Trophoblast cell (in vitro differentiated cells and primary cell): ENCODE results near the gene ENO2.

Experiments
- DNase-seq, 2 donors: peaks; one replicate each; pipeline ENCODE4 v3.0.0-alpha.2; 2016
- H2AFZ ChIP-seq: 2 replicates; pipeline ENCODE4 v1.6.1; 2013; ENCODE audit warnings: low read length, moderate library complexity, mild to moderate bottlenecking; ENCODE audit not compliant: insufficient read depth, poor library complexity
- H2AK5ac ChIP-seq: 2 replicates; pipeline ENCODE4 v1.6.1; 2013; ENCODE audit warnings: mild to moderate bottlenecking, low read length
- H2BK120ac ChIP-seq: 2 replicates; pipeline ENCODE4 v1.6.1; 2013; ENCODE audit warnings: low read length, mild to moderate bottlenecking, moderate library complexity; ENCODE audit not compliant: insufficient read depth, poor library complexity
- H2BK12ac ChIP-seq: 2 replicates; pipeline ENCODE4 v1.6.1; 2013; ENCODE audit warnings: mild to moderate bottlenecking, low read length, moderate library complexity
- H2BK5ac ChIP-seq: 2 replicates; pipeline ENCODE4 v1.6.1; 2013; ENCODE audit warnings: low read length, low read depth, moderate library complexity, mild to moderate bottlenecking; ENCODE audit not compliant: poor library complexity
- H3K14ac ChIP-seq: 2 replicates; pipeline ENCODE4 v1.6.1; 2013; ENCODE audit warnings: mild to moderate bottlenecking, low read length
- H3K18ac ChIP-seq: 2 replicates; pipeline ENCODE4 v1.6.1; 2013; ENCODE audit warnings: mild to moderate bottlenecking, low read length
- H3K23ac ChIP-seq: 2 replicates; pipeline ENCODE4 v1.6.1; 2013; ENCODE audit warnings: low read length
- H3K27ac ChIP-seq: 2 replicates; pipeline ENCODE4 v1.5.1; 2013; ENCODE audit warnings: low read depth, mild to moderate bottlenecking, inconsistent platforms, low read length, moderate library complexity
- H3K27me3 ChIP-seq: 2 replicates; pipeline ENCODE4 v1.6.1; 2013; ENCODE audit warnings: inconsistent platforms, mild to moderate bottlenecking, low read length, moderate library complexity; ENCODE audit not compliant: insufficient read depth
- H3K36me3 ChIP-seq, 2 experiments: 1 replicate in 1 of 2; 2 replicates in 1 of 2; pipeline ENCODE4 v1.6.1; 2013; ENCODE audit warnings: low read length in 2 of 2, mild to moderate bottlenecking in 2 of 2, moderate library complexity in 1 of 2; ENCODE audit not compliant: insufficient read depth in 2 of 2, control insufficient read depth in 1 of 2
- H3K4ac ChIP-seq: 2 replicates; pipeline ENCODE4 v1.6.1; 2013; ENCODE audit warnings: low read depth, mild to moderate bottlenecking, low read length, moderate library complexity
- H3K4me1 ChIP-seq, 2 experiments: 1 replicate in 1 of 2; 2 replicates in 1 of 2; pipeline ENCODE4 v1.6.1; 2013; ENCODE audit warnings: low read length in 2 of 2, mild to moderate bottlenecking in 2 of 2, moderate library complexity in 1 of 2; ENCODE audit not compliant: insufficient read depth in 2 of 2, control insufficient read depth in 1 of 2
- H3K4me2 ChIP-seq: 2 replicates; pipeline ENCODE4 v1.6.1; 2013; ENCODE audit warnings: inconsistent platforms, mild to moderate bottlenecking, low read length, moderate library complexity
- H3K4me3 ChIP-seq: 2 replicates; pipeline ENCODE4 v1.5.1; 2013; ENCODE audit warnings: mild to moderate bottlenecking, low read depth, low read length, inconsistent platforms
- H3K79me1 ChIP-seq: one replicate; pipeline ENCODE4 v1.6.1; 2013; ENCODE audit warnings: low read length
- H3K79me2 ChIP-seq: 2 replicates; pipeline ENCODE4 v1.6.1; 2013; ENCODE audit warnings: low read length, mild to moderate bottlenecking; ENCODE audit not compliant: control insufficient read depth, insufficient read depth, poor library complexity
- H3K9ac ChIP-seq: 2 replicates; pipeline ENCODE4 v1.6.1; 2013; ENCODE audit warnings: mild to moderate bottlenecking, low read length
- H3K9me3 ChIP-seq: 2 replicates; pipeline ENCODE4 v1.6.1; 2013; ENCODE audit warnings: low read depth, mild to moderate bottlenecking, control low read depth, inconsistent platforms, low read length; ENCODE audit not compliant: insufficient read depth
- H4K12ac ChIP-seq: 2 replicates; pipeline ENCODE4 v1.6.1; 2013; ENCODE audit warnings: low read depth, mild to moderate bottlenecking, low read length, moderate library complexity
- H4K8ac ChIP-seq: 2 replicates; pipeline ENCODE4 v1.6.1; 2013; ENCODE audit warnings: low read depth, mild to moderate bottlenecking, low read length, moderate library complexity
- H4K91ac ChIP-seq: one replicate; pipeline ENCODE4 v1.6.1; 2013; ENCODE audit warnings: low read depth, mild to moderate bottlenecking, low read length, moderate library complexity
- WGBS: extraction: QIAGEN DNeasy Blood & Tissue Kit; methylation state at CpG from one replicate; pipeline ENCODE4 v1.1.7; 2013; ENCODE audit warnings: missing lambda C conversion rate; ENCODE audit not compliant: insufficient read length, insufficient coverage; ENCODE audit errors: extremely low coverage; 5-methylcytosine and 5-hydroxymethylcytosine counted together

Gene ENO2

DNA sequence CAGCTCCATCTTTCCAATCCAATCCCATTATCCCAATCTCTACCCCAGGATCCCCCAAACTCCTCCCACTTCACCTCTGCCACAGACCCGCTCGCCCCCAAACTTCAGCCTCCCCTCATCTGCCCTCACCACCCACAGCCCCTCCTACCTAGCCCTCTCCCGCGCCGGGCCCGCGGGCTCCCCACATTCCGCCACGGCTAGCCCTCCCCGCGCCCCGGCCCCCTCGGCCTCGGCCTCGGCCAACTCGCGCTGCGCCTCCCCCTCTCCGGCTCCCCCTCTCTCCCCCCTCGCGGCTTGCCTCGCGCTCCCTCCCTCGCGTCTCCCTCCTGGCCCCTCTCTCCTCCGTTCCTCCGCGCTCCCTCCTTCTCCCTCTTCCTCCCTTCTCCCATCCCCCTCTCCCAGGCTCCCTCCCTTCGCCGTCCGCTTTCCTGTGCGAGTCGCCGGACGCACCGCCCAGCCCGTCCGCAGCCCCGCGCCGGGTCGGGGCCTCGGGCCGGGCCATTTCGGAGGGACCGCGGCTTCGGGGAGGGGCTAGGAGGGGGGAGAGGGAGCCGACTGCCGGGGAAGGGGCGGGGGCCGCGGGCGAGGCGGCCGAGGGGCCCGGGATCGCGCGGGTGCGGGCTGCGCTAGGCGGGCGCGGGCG lies 13.1 kb downstream of the ENO2 start, which contains the start of gene ATN1:
Gene ATN1, plus strand, starts transcription at position 581 of the 643 bp plus-strand sequence. CDS start 6,043 bp downstream, outside the sequence.
- Histone ChIP-seq H3K9me3 (no peaks in the 10 kb centered on the region), H3K79me1 (peaks cover 35% of the 10 kb centered on the region), H2BK5ac (peak within 1 kb of the TSS; percentile 96), H3K23ac (no peak within 1 kb of the TSS), H3K27me3 (no peaks in the 10 kb centered on the region), H3K18ac (peak within 1 kb of the TSS; percentile 98), H4K12ac (peak within 1 kb of the TSS; percentile 93), H3K36me3 (no peaks in the 10 kb centered on the region), H3K4ac (peak within 1 kb of the TSS; percentile 97), H2BK12ac (peak within 1 kb of the TSS; percentile 82), H3K27ac (peak within 1 kb of the TSS; percentile 90), H4K91ac (peak within 1 kb of the TSS; percentile 99), H3K79me2 (peaks cover 32% of the 10 kb centered on the region), H2AK5ac (peak within 1 kb of the TSS; percentile 84), H3K14ac (peak within 1 kb of the TSS; percentile 96), H2AFZ (peak within 1 kb of the TSS; percentile 89), H3K4me1 (peaks cover 34 to 39% of the 10 kb centered on the region in 2 experiments), H4K8ac (peak within 1 kb of the TSS; percentile 95), H3K9ac (peak within 1 kb of the TSS; percentile 86), H3K4me2 (peak within 1 kb of the TSS; percentile 95), H2BK120ac (peak within 1 kb of the TSS; percentile 82), H3K4me3 (peak within 1 kb of the TSS; percentile 76)
- peak in 1 of 2 donors; percentile 64 for DNase-seq
- no CpG with 5 or more reads among the region's 66 CpGs for WGBS

- H3K14ac ChIP-seq, result peak overlapping the region; percentile 56
- peak overlapping the region; percentile 95 for H3K4me2 ChIP-seq
- DNase-seq, result no peak
- H3K9me3 ChIP-seq, result no peaks in the 10 kb centered on the region
- peak overlapping the region; percentile 86 for H3K9ac ChIP-seq
- H2BK5ac ChIP-seq, result peak overlapping the region; percentile 74
- peaks cover 32% of the 10 kb centered on the region for H3K79me2 ChIP-seq
- no CpG with 5 or more reads among the region's 79 CpGs for WGBS
- no peak overlapping the region for H2BK12ac ChIP-seq
- peaks cover under 1% of the 10 kb centered on the region in 2 experiments for H3K36me3 ChIP-seq
- H3K4me1 ChIP-seq, result peaks cover 34 to 39% of the 10 kb centered on the region in 2 experiments
- H3K18ac ChIP-seq, result peak overlapping the region; percentile 65
- peak overlapping the region; percentile 76 for H3K4me3 ChIP-seq
- peak overlapping the region; percentile 90 for H3K27ac ChIP-seq
- H3K23ac ChIP-seq, result no peak overlapping the region
- peak overlapping the region; percentile 51 for H4K8ac ChIP-seq
- H2BK120ac ChIP-seq, result peak overlapping the region; percentile 68
- peak overlapping the region; percentile 60 for H2AK5ac ChIP-seq
- no peak overlapping the region for H2AFZ ChIP-seq
- H3K27me3 ChIP-seq, result no peaks in the 10 kb centered on the region
- H4K91ac ChIP-seq, result peak overlapping the region; percentile 99
- peak overlapping the region; percentile 92 for H3K4ac ChIP-seq
- peak overlapping the region; percentile 56 for H4K12ac ChIP-seq
- H3K79me1 ChIP-seq, result peaks cover 35% of the 10 kb centered on the region
These were observed 13.8 kb downstream of the ENO2 start for GRCh38 chr12:6928022-6928702.

- Histone ChIP-seq H3K4me2 (peak overlapping the region; percentile 95), H3K36me3 (peaks cover 5 to 7% of the 10 kb centered on the region in 2 experiments), H4K91ac (peak overlapping the region; percentile 52), H3K27me3 (no peaks in the 10 kb centered on the region), H2AFZ (peak overlapping the region; percentile 64), H3K4ac (peak overlapping the region; percentile 82), H3K4me1 (peaks cover 34 to 39% of the 10 kb centered on the region in 2 experiments), H3K9me3 (no peaks in the 10 kb centered on the region), H3K23ac (no peak overlapping the region), H2BK5ac (peak overlapping the region; percentile 71), H3K27ac (peak overlapping the region; percentile 90), H2BK120ac (peak overlapping the region; percentile 68), H3K9ac (peak overlapping the region; percentile 81), H4K8ac (peak overlapping the region; percentile 51), H3K79me1 (peaks cover 35% of the 10 kb centered on the region), H2AK5ac (peak overlapping the region; percentile 60), H3K79me2 (peaks cover 32% of the 10 kb centered on the region), H2BK12ac (no peak overlapping the region), H3K4me3 (peak overlapping the region; percentile 76), H4K12ac (peak overlapping the region; percentile 56), H3K14ac (peak overlapping the region; percentile 56), H3K18ac (peak overlapping the region; percentile 65)
- no CpG with 5 or more reads among the region's 19 CpGs for WGBS
- no peak for DNase-seq
These were observed 14.5 kb downstream of the ENO2 start for GRCh38 chr12:6928703-6929407.
